ENCODE results near the gene MGLL.

DNA sequence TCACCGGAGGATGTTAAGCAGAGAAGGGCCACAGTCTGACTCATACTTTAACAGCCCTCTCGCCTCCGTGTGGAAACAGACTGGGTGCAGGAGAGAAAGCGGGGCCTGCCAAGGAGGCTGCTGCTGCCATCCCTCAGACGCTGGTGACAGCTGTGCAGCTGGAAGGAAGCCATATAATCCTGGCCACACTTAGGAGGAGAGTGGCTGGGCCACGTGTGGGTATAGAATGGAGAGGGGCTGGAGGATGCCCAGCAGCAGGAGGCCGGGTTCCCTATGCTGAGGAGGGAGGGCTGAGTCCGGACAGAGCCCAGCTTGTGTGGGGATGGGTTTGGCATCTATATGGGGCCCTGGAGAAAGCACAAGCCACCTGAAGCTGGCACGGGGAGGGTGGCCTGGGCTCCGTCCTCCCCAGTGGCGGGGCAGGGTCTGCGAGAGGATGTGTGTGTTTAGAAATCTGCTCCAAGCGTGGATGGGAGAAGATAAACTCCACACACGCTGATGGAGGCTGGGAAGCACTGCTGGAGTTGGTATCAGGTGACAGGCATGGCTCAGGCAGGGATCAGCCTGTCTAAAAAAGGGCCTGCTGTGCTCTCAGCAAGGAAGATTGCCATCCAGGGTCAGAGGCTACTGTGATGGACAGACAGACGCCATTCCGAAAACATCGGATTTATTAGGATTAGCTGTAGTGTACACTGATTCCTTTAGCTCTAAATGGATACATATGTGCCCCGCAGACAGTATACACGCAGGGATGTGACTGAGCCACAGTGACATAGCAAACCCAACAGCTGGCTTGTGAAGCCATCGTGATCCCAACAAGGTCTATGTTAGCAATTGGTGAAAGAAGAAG lies 133.7 kb downstream of the MGLL start:
- TF ChIP-seq CTCF (conservative IDR thresholded peaks at IDR 0.05): no peak
- TF ChIP-seq ZFX (IDR thresholded peaks at IDR 0.05): no peak

Data from C4-2B (cell line).